ENCODE results near the gene MCU. TPM values are rescaled to one million over a fixed set of nuclear protein-coding genes. Genes with fewer than 3 reads are reported as not detected.

The MCU gene
- total RNA-seq, 1 donor from 2014 or later, result 66.3 TPM

DNA sequence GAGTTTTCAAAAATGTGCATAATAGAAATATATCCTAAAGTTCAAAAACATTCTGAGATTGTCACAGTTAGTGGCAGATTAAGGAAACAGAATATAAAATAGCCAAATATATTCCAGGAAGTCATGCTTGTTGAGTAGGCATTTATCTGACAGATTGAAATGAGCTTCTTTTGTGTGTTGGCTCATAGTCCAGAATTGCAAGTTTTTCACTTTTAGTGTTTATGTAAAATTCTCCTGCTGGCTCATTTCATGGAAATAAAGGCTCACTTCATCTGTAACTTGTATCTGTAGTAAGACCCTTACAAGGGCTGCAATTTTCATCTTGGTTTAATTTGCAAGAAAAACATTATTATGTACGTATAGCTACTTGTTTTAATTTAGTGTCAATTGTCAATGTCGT, 93.5 kb downstream of the MCU start:
- Mint-ChIP-seq H3K4me3 (peak overlapping the region; percentile 39), H3K4me1 (peaks cover 42% of the 10 kb centered on the region)

DNA sequence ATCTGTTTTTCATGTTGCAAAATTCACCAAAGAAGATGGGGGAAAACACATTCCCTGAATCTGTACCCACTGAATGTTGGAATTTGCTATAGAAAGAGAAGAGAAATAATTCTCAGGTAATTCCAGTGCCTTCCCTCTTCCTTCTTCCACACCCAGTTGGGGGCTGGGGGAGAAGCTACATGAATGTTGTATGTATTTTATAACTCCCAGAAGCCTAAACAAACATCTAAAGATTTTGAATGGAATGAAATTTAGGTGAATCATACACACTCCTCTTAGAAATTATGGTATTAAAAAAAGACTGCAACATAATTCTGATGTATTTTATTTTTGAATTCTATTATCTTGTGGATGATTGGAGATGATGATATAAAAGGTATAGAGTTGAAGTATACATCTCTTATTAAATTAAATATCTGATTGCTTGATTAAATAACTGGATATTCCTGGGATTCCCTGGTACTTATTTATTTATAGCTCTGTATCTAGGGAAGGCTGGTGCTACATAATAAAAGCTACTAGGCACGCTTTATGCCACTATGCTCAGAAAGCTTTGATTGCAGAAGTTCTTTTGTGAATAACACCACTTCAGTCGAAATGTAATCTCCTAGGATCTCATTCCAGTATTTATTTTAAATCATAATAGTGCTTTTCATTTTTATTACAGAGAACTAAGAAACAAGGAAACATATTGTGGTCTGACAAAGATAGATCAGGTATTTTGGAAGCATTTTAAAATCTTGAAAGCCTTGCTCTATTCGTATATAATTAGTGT, 98.5 kb downstream of the MCU start:
- Histone ChIP-seq H3K9ac (no peak overlapping the region), H3F3A (ENCODE audit: low read depth) (peaks cover 3% of the 10 kb centered on the region), H4K20me1 (ENCODE audit: low read depth) (peaks cover 8% of the 10 kb centered on the region), H3K4me3 (no peak overlapping the region), H3K36me3 (no peaks in the 10 kb centered on the region), H3K4me1 (peaks cover 12% of the 10 kb centered on the region), H3K9me3 (ENCODE audit: low read depth) (no peaks in the 10 kb centered on the region), H3K27ac (no peak overlapping the region), H3K27me3 (no peaks in the 10 kb centered on the region), H3K79me2 (ENCODE audit: low read depth) (peaks cover 49% of the 10 kb centered on the region), H2AFZ (replicated peaks) (no peak overlapping the region), H3K4me2 (no peak overlapping the region)
- Mint-ChIP-seq H3K4me1 (peaks cover 17% of the 10 kb centered on the region), H3K4me3 (no peak overlapping the region), H3K36me3 (no peaks in the 10 kb centered on the region), H3K27me3 (ENCODE audit: insufficient read depth, low read depth) (no peaks in the 10 kb centered on the region), H3K9me3 (no peaks in the 10 kb centered on the region), H3K27ac (no peak overlapping the region)
- no peak for TF ChIP-seq EZH2phosphoT487 (IDR thresholded peaks at IDR 0.05)
- no peak for DNase-seq (ENCODE audit: low spot score)

More for the DNA sequence above, 93.5 kb downstream of the MCU start:
- no peaks in the 10 kb centered on the region for H3K9me3 ChIP-seq (ENCODE audit: low read depth)
- peak overlapping the region; percentile 33 for H3K4me2 ChIP-seq
- H3K27ac ChIP-seq, result no peak overlapping the region
- peaks cover 33% of the 10 kb centered on the region for H3K4me1 ChIP-seq
- no peaks in the 10 kb centered on the region for H3K36me3 ChIP-seq
- H3F3A ChIP-seq (ENCODE audit: low read depth), result peaks cover 26% of the 10 kb centered on the region
- H2AFZ ChIP-seq (replicated peaks), result no peak overlapping the region
- Mint-ChIP-seq H3K36me3 (no peaks in the 10 kb centered on the region), H3K9me3 (peaks cover under 1% of the 10 kb centered on the region), H3K27ac (no peak overlapping the region), H3K27me3 (ENCODE audit: insufficient read depth, low read depth) (no peaks in the 10 kb centered on the region)
- TF ChIP-seq EZH2phosphoT487 (IDR thresholded peaks at IDR 0.05) (no peak), EZH2 (IDR thresholded peaks at IDR 0.05) (no peak)
- TF ChIP-seq, protein P1, sequence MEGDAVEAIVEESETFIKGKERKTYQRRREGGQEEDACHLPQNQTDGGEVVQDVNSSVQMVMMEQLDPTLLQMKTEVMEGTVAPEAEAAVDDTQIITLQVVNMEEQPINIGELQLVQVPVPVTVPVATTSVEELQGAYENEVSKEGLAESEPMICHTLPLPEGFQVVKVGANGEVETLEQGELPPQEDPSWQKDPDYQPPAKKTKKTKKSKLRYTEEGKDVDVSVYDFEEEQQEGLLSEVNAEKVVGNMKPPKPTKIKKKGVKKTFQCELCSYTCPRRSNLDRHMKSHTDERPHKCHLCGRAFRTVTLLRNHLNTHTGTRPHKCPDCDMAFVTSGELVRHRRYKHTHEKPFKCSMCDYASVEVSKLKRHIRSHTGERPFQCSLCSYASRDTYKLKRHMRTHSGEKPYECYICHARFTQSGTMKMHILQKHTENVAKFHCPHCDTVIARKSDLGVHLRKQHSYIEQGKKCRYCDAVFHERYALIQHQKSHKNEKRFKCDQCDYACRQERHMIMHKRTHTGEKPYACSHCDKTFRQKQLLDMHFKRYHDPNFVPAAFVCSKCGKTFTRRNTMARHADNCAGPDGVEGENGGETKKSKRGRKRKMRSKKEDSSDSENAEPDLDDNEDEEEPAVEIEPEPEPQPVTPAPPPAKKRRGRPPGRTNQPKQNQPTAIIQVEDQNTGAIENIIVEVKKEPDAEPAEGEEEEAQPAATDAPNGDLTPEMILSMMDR (IDR thresholded peaks at IDR 0.05), result no peak
- no peak for DNase-seq (ENCODE audit: low spot score)
- H3K79me2 ChIP-seq (ENCODE audit: low read depth), result peaks cover 59% of the 10 kb centered on the region
- peaks cover 26% of the 10 kb centered on the region for H4K20me1 ChIP-seq (ENCODE audit: low read depth)
- no peak overlapping the region for H3K9ac ChIP-seq
- H3K4me3 ChIP-seq, result no peak overlapping the region
- H3K27me3 ChIP-seq, result no peaks in the 10 kb centered on the region

DNA sequence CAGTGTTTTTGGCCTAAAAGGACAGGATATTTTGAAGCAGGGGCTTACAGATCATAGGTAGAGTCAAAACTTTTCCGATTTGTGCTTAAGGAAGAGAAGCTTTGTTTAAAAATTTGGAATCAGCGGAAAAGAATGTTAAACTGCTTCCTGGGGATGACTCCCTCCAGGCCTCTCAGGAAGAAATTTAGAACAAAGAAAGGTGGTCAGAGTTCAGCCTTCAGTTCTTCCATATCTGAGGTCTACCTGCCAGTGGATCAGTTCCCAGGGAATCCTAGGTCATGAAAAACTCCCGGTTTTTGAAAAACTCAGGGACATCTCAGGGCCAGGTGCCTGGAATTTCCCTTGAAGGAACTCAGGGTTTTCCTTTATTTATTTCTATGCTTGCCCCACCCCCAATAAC, 100.3 kb downstream of the MCU start:
- no peak overlapping the region for H3K4me3 Mint-ChIP-seq
- Histone ChIP-seq H3K79me2 (ENCODE audit: low read depth) (peaks cover 35% of the 10 kb centered on the region), H3K9ac (no peak overlapping the region), H3K27ac (no peak overlapping the region), H3K4me3 (no peak overlapping the region), H3K9me3 (ENCODE audit: low read depth) (no peaks in the 10 kb centered on the region), H4K20me1 (ENCODE audit: low read depth) (peaks cover 4% of the 10 kb centered on the region), H3F3A (ENCODE audit: low read depth) (no peaks in the 10 kb centered on the region), H2AFZ (replicated peaks) (no peak overlapping the region), H3K27me3 (no peaks in the 10 kb centered on the region), H3K4me1 (peaks cover 8% of the 10 kb centered on the region), H3K4me2 (no peak overlapping the region), H3K36me3 (no peaks in the 10 kb centered on the region)
- no peaks in the 10 kb centered on the region for H3K9me3 Mint-ChIP-seq
- no peak overlapping the region for H3K27ac Mint-ChIP-seq
- H3K4me1 Mint-ChIP-seq, result peaks cover 8% of the 10 kb centered on the region
- no peaks in the 10 kb centered on the region for H3K27me3 Mint-ChIP-seq (ENCODE audit: insufficient read depth, low read depth)
- H3K36me3 Mint-ChIP-seq, result no peaks in the 10 kb centered on the region
- TF ChIP-seq EZH2 (IDR thresholded peaks at IDR 0.05) (no peak), EZH2phosphoT487 (IDR thresholded peaks at IDR 0.05) (no peak)
- TF ChIP-seq, protein P1 (IDR thresholded peaks at IDR 0.05), result no peak
- no peak for DNase-seq (ENCODE audit: low spot score)

DNA sequence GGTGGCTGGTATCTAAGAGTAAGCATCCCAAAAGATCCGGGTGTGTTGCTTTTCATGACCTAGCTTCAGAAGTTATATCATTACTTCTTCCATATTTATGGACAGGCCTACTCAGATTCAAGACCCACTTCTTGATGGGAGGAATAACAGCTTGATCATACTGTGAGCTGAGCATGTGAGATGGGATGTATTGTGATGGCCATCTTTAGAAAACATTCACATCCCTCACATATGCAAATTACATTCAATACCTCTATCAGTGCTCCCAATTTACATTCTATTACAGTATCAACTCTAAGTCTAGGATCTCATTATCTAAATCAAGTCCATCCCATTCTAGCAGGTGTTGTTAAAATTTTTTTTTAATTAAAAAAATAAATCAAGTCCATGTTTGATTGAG, 101.8 kb downstream of the MCU start:
- Histone ChIP-seq H3K27me3 (no peaks in the 10 kb centered on the region), H2AFZ (replicated peaks) (no peak overlapping the region), H3K9me3 (ENCODE audit: low read depth) (no peaks in the 10 kb centered on the region), H4K20me1 (ENCODE audit: low read depth) (peaks cover 4% of the 10 kb centered on the region), H3K4me1 (peaks cover 8% of the 10 kb centered on the region), H3K36me3 (no peaks in the 10 kb centered on the region), H3K79me2 (ENCODE audit: low read depth) (peaks cover 34% of the 10 kb centered on the region), H3K4me3 (no peak overlapping the region), H3K4me2 (no peak overlapping the region), H3K9ac (no peak overlapping the region), H3K27ac (no peak overlapping the region), H3F3A (ENCODE audit: low read depth) (no peaks in the 10 kb centered on the region)
- H3K27me3 Mint-ChIP-seq (ENCODE audit: insufficient read depth, low read depth), result no peaks in the 10 kb centered on the region
- no peak overlapping the region for H3K27ac Mint-ChIP-seq
- no peaks in the 10 kb centered on the region for H3K36me3 Mint-ChIP-seq
- peaks cover 8% of the 10 kb centered on the region for H3K4me1 Mint-ChIP-seq
- H3K4me3 Mint-ChIP-seq, result no peak overlapping the region
- TF ChIP-seq EZH2 (IDR thresholded peaks at IDR 0.05) (no peak), EZH2phosphoT487 (IDR thresholded peaks at IDR 0.05) (no peak)
- TF ChIP-seq, protein P1 (IDR thresholded peaks at IDR 0.05), result no peak
- DNase-seq (ENCODE audit: low spot score), result no peak
- no peaks in the 10 kb centered on the region for H3K9me3 Mint-ChIP-seq

Data from neural progenitor cell (in vitro differentiated cells).